ENCODE measurements around the gene ADAM23.

DNA sequence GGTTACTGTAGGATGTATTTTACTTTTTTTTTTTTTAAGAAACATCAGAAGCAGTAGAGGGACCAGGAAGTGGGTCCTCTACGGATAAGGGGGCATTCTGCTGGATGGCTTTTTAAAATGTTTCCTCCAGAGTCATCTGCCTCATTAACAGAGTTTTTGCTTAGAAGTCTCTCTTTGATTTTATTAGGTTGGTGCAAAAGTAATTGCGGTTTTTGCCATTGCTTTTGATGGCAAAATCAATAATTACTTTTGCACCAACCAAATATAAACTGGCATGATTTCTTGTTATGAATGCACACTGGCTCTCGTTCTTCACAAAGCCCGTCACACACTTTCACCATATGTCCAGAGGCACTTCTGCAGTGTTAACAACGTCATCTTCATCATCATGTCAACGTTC, 130.5 kb downstream of the ADAM23 start:
- TF ChIP-seq, protein P1, sequence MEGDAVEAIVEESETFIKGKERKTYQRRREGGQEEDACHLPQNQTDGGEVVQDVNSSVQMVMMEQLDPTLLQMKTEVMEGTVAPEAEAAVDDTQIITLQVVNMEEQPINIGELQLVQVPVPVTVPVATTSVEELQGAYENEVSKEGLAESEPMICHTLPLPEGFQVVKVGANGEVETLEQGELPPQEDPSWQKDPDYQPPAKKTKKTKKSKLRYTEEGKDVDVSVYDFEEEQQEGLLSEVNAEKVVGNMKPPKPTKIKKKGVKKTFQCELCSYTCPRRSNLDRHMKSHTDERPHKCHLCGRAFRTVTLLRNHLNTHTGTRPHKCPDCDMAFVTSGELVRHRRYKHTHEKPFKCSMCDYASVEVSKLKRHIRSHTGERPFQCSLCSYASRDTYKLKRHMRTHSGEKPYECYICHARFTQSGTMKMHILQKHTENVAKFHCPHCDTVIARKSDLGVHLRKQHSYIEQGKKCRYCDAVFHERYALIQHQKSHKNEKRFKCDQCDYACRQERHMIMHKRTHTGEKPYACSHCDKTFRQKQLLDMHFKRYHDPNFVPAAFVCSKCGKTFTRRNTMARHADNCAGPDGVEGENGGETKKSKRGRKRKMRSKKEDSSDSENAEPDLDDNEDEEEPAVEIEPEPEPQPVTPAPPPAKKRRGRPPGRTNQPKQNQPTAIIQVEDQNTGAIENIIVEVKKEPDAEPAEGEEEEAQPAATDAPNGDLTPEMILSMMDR (IDR thresholded peaks at IDR 0.05): no peak
- TF ChIP-seq POLR2A (IDR thresholded peaks at IDR 0.05): no peak

All from body of pancreas (tissue), 4 donors.